WI38 (cell line): ENCODE measurements around the gene PLXNB2.
A peak's percentile ranks its signal among the peaks of the same experiment; 100 is the strongest.

Experiments
- H3K4me3 ChIP-seq: 2 replicates; pipeline ENCODE4 v1.5.1; 2011; ENCODE audit warnings: low read depth, mild to moderate bottlenecking, control low read depth, low read length
- TF ChIP-seq, protein P1 (sequence below): IDR thresholded peaks from 2 replicates; pipeline ENCODE4 v1.5.1; 2012; ENCODE audit warnings: low read depth, mild to moderate bottlenecking, control low read depth, low read length

PLXNB2 gene

DNA sequence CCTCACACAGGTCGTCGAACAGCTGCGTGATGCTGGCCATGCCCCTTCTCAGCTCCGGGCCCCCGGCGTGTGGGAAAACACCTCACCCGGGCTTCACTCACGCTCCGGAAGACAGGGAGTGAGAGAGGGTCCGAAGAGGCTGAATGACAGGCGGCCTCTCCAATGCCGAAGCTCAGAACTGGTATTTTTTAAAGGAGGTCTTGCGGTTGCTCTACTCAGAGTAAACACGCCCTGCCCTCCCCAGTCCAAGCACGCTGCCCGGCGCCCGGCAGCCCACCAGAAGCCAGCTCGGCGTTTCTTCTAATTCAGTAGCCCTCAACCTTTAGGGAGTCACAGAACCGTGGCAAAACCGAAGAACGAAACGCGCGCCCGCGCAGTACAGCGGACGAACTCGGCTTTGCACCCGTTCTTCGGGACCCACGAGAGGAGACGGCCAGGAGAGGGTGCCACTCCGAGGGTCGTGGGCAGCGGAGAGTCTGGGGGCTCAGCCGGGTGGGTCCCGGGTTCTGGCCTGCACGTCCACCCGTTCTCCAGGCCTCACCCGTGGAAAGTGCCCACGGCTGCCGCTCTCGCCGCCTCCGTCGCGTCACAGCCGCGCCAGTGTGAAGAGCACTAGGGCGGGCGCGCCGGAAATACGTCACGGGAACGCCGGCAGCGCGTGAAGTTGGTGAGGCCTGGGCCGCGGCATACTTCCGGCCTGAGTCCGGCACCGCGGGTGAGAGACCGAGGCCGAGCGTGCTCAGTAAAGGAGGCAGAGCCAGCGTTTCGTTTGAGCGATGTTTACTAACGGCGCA, 62.8 kb downstream of the PLXNB2 start, which contains the start of gene TUBGCP6:
Gene TUBGCP6, minus strand, starts transcription at position 604 of the 794 bp plus-strand sequence. Its CDS starts 564 bp downstream, at position 40.
- peak within 1 kb of the TSS; percentile 93 for H3K4me3 ChIP-seq
- TF ChIP-seq, protein P1, sequence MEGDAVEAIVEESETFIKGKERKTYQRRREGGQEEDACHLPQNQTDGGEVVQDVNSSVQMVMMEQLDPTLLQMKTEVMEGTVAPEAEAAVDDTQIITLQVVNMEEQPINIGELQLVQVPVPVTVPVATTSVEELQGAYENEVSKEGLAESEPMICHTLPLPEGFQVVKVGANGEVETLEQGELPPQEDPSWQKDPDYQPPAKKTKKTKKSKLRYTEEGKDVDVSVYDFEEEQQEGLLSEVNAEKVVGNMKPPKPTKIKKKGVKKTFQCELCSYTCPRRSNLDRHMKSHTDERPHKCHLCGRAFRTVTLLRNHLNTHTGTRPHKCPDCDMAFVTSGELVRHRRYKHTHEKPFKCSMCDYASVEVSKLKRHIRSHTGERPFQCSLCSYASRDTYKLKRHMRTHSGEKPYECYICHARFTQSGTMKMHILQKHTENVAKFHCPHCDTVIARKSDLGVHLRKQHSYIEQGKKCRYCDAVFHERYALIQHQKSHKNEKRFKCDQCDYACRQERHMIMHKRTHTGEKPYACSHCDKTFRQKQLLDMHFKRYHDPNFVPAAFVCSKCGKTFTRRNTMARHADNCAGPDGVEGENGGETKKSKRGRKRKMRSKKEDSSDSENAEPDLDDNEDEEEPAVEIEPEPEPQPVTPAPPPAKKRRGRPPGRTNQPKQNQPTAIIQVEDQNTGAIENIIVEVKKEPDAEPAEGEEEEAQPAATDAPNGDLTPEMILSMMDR = 0 out of 2 replicates have a peak, but pooled peaks have one; percentile 7

DNA sequence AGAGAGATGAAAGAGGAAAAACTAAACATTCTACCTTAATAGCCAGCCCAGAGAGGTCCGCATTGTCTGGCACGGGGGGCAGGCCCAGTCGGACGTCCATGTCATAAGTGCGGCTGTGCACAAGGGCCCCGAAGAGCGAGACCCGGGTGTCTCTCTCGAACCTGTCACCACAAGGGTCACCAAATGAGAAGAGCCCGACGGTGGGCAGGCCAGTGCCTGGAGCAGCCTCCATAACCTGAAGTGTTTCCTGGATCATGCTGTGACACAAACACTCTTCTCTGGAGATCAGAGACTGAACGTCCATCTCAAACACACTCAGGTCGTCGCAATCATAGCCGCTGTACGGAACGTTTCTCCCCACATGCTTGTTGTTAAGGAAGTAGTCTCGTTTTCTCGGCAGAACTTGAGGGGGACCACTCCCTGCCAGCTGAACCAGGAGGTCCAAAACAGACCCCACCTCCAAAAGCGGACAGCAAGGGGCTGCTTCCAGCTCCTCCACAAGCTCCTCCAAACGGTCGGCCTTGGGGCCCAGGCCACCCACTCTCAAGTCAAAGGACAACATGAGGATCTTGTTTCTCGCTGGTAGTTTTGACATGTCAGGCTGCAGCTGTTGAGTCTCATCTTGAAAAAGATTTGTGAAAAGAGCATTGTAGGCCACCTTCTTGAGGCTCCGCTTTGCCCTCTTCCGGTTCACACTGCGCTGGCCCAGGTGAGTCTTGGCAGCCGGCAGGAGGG, 63.6 kb downstream of the PLXNB2 start:
- TF ChIP-seq, protein P1 = no peak
- H3K4me3 ChIP-seq = peak overlapping the region; percentile 93

GRCh38 chr22:50242406-50242949, 65.0 kb downstream of the PLXNB2 start:
- H3K4me3 ChIP-seq = peak overlapping the region; percentile 93
- TF ChIP-seq, protein P1 = no peak

DNA sequence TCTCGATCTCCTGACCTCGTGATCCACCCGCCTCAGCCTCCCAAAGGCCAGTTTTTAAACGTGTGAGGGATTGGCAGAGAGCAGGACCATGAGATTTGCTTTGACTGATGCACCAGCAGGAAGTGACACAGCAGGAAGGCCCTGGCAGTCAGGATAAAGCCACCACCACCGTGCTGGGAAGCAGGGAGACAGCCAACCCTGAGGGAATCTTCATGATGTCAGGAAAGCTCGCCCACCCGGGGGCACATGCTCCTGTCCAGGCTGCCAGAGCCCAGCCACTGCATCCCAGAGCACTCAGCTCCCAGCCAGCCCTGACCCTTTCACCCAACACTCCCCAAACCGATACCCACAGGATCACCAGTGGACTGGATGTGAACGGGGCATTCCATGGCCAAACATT, 68.7 kb downstream of the PLXNB2 start:
- TF ChIP-seq, protein P1 = no peak

GRCh38 chr22:50236731-50237409, 70.6 kb downstream of the PLXNB2 start:
- no peak overlapping the region for H3K4me3 ChIP-seq
- TF ChIP-seq, protein P1 = 0 out of 2 replicates have a peak, but pooled peaks have one; percentile 22

More for the DNA sequence above, 68.7 kb downstream of the PLXNB2 start:
- H3K4me3 ChIP-seq = no peak overlapping the region

DNA sequence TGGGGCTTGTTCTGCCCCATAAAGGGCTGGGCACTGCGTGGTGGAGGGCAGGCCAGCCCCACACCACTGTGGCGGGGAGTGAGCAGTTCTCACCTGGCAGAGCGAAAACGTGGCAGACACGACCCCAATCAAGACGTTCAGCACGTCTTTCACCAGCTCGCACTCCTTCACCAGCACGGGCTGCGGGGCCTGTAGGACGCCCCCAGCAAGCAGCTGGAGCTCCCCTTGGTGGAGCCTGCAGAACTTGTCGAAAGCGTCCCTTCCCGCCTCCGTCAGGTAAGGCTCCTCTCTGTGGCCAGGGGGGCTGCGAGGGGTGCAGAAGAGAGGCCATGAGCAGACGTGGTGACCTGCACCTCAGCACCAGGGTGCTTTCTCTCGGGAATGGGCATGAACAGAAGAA, 74.2 kb downstream of the PLXNB2 start:
- TF ChIP-seq, protein P1 = no peak
- no peak overlapping the region for H3K4me3 ChIP-seq
